Measurements from ENCODE around the gene GFOD2. TPM values are rescaled to one million over a fixed set of nuclear protein-coding genes. Genes with fewer than 3 reads are reported as not detected.

The GFOD2 gene
- total and polyA plus RNA-seq, 2 of the 8 experiments (the other 6 are each of a cell fraction or from before 2014, with no cell fraction given) = 21.4 to 33.2 TPM

DNA sequence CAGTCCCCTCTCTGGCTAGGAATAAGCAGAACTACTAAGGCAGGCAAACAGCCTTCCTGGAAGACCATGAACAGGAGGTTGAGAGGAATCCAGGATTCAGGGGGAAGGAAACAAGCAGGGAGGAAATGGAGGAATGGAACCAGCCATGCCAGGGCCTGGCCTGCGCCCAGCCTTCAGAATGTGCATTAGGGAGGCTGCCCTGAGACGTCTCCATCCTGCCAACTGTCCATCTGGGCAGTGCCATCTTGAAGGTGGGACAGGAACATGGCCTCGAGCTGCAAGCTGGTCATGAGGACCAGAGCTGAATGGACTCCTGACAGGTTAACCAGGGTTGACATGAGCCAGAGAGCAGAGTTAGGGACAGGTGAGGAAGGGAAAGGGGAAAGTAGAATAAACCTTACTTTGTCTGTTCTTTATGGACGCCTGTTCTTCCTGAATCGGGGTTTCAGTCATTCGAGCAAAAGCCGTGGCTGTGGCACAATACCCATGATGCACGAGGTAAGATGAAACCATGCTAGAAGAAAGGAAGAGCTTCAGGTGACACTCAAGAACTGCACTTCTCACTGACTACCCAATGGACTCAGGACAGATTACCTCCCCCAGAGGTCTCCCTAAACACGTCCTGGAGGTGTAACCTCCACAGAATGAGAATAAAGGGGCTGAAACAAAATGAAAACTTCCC lies 12.1 kb upstream of the GFOD2 start:
- Histone ChIP-seq H3K4me2 (ENCODE audit: insufficient read depth in 1 of 2, low read depth in 2 of 2, low read length in 2 of 2) (no peak overlapping the region), H3K4me3 (ENCODE audit: extremely low read depth in 1 of 4, insufficient read depth in 2 of 4, low read depth in 3 of 4, low read length in 4 of 4) (no peak overlapping the region), H3K56ac (replicated peaks; ENCODE audit: insufficient read length, low read depth, low read length) (no peak overlapping the region), H2AFZ (ENCODE audit: low read length) (no peak overlapping the region), H2BK120ac (replicated peaks; ENCODE audit: low read depth, low read length) (no peak overlapping the region), H2BK12ac (ENCODE audit: low read depth, low read length) (no peak overlapping the region), H3K4ac (replicated peaks; ENCODE audit: insufficient read length, low read depth, low read length) (no peak overlapping the region), H3K14ac (ENCODE audit: insufficient read length) (no peak overlapping the region), H3K23me2 (ENCODE audit: low read depth, low read length) (no peaks in the 10 kb centered on the region), H3K18ac (ENCODE audit: extremely low read depth, low read length) (no peak overlapping the region), H2BK5ac (ENCODE audit: low read depth, low read length) (no peak overlapping the region; the same call in 1 of the 2 replicates), H3K79me2 (ENCODE audit: control insufficient read depth in 1 of 2, insufficient read depth in 2 of 2, low read length in 2 of 2) (no peaks in the 10 kb centered on the region), H2BK15ac (ENCODE audit: low read length) (no peak overlapping the region), H3K36me3 (ENCODE audit: control insufficient read depth in 2 of 4, insufficient read depth in 4 of 4, low read length in 3 of 4) (peaks cover 3 to 19% (median 9%) of the 10 kb centered on the region in 4 experiments; a peak in 5 of 8 replicates), H3K27me3 (replicated peaks in 1 of 4; ENCODE audit: control insufficient read depth in 3 of 4, extremely low read depth in 1 of 4, insufficient read depth in 3 of 4, low read length in 3 of 4) (no peaks in the 10 kb centered on the region), H3K23ac (ENCODE audit: insufficient read length) (no peak overlapping the region), H4K5ac (ENCODE audit: insufficient read length, low read depth, low read length) (no peak overlapping the region), H4K8ac (ENCODE audit: extremely low read depth, insufficient read depth, low read length) (no peak overlapping the region), H4K91ac (replicated peaks; ENCODE audit: insufficient read length, low read length) (no peak overlapping the region), H4K20me1 (replicated peaks in 1 of 2; ENCODE audit: control insufficient read depth in 1 of 2, insufficient read depth in 2 of 2, low read length in 2 of 2) (peaks cover 2 to 4% of the 10 kb centered on the region in 2 experiments), H2BK20ac (ENCODE audit: low read length) (no peak overlapping the region), H3K9me3 (ENCODE audit: insufficient read depth in 2 of 2, low read depth in 1 of 2, low read length in 1 of 2) (no peaks in the 10 kb centered on the region), H3K27ac (ENCODE audit: low read depth, low read length) (no peak overlapping the region), H3K79me1 (ENCODE audit: low read depth, low read length) (no peaks in the 10 kb centered on the region), H3K4me1 (replicated peaks in 1 of 4; ENCODE audit: control insufficient read depth in 3 of 4, insufficient read depth in 4 of 4, low read length in 3 of 4) (no peaks in the 10 kb centered on the region), H3K9ac (replicated peaks in 1 of 4; ENCODE audit: extremely low read depth in 1 of 4, low read depth in 3 of 4, low read length in 3 of 4) (no peak overlapping the region), H2AK5ac (ENCODE audit: low read depth, low read length) (no peak overlapping the region)
- CTCF ChIA-PET (ENCODE audit: partially characterized antibody) = interaction anchor here (1.2 to 1.6 kb wide), 4 partner anchors 11 to 198 kb away, joined by 3 to 5 read pairs (median 4); no protein-coding TSS in a partner anchor
- DNase-seq (ENCODE audit: low read depth in 1 of 2, low spot score in 2 of 2) = no peak
- no peak for FAIRE-seq
- POLR2A ChIA-PET (ENCODE audit: partially characterized antibody) = interaction anchor here (1.2 kb wide), 1 partner anchor 9 kb away, joined by 5 read pairs; no protein-coding TSS in a partner anchor
- WGBS, 2 experiments (ENCODE audit: extremely low coverage in 1 of 2, insufficient coverage in 1 of 2, insufficient read length in 1 of 2, insufficient replicate concordance in 2 of 2, low coverage in 1 of 2, low lambda C conversion rate in 2 of 2, missing lambda C conversion rate in 1 of 2) = 87% methylated on average over 9 of the region's 9 CpGs; no CpG with 5 or more reads in 1 of the 2 experiments
- TF ChIP-seq, protein P1, sequence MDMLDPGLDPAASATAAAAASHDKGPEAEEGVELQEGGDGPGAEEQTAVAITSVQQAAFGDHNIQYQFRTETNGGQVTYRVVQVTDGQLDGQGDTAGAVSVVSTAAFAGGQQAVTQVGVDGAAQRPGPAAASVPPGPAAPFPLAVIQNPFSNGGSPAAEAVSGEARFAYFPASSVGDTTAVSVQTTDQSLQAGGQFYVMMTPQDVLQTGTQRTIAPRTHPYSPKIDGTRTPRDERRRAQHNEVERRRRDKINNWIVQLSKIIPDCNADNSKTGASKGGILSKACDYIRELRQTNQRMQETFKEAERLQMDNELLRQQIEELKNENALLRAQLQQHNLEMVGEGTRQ (IDR thresholded peaks at IDR 0.05; ENCODE audit: low read length) = no peak
- TF ChIP-seq RBBP5 (IDR thresholded peaks at IDR 0.05; ENCODE audit: borderline replicate concordance, low read depth, low read length) (no peak), JUN (IDR thresholded peaks at IDR 0.05; ENCODE audit: low read depth, low read length) (no peak), CBX5 (IDR thresholded peaks at IDR 0.05; ENCODE audit: low read depth, low read length) (no peak), TEAD4 (IDR thresholded peaks at IDR 0.05; ENCODE audit: low read depth, low read length) (no peak), PHF8 (conservative IDR thresholded peaks at IDR 0.05; ENCODE audit: low read depth, low read length) (no peak), NRF1 (IDR thresholded peaks at IDR 0.05; ENCODE audit: low read depth, low read length) (no peak), SIRT6 (IDR thresholded peaks at IDR 0.05; ENCODE audit: low read length) (no peak), RAD21 (IDR thresholded peaks at IDR 0.05 in 1 of 2, conservative IDR thresholded peaks at IDR 0.05 in 1 of 2; ENCODE audit: low read depth in 2 of 2, low read length in 2 of 2) (no peak), KDM4A (IDR thresholded peaks at IDR 0.05; ENCODE audit: low read depth, low read length, severe bottlenecking) (no peak), BRCA1 (IDR thresholded peaks at IDR 0.05; ENCODE audit: low read depth, low read length) (no peak), RFX5 (IDR thresholded peaks at IDR 0.05; ENCODE audit: borderline replicate concordance, low read depth, low read length) (no peak)

Data from H1 (cell line).